Tibial nerve (tissue), 3 donors: ENCODE results near the gene SYNGAP1.

Source experiments
- CTCF ChIP-seq, 5 experiments: fragments of 200-600 bp in 3 of 5; fragments of 450-650 bp in 2 of 5; sonication (generic) in 3 of 5; IDR thresholded peaks; one replicate each; pipeline ENCODE4 v1.5.1; 2016 to 2019; ENCODE audit warnings: antibody characterized with exemption in 5 of 5, mild to moderate bottlenecking in 3 of 5, moderate library complexity in 2 of 5
- POLR2A ChIP-seq, 2 donors: fragments of 450-650 bp; IDR thresholded peaks; one replicate each; pipeline ENCODE4 v1.6.1; 2017; ENCODE audit warnings: antibody characterized with exemption in 2 of 2, mild to moderate bottlenecking in 2 of 2, moderate library complexity in 2 of 2

GRCh38 chr6:33425668-33426577, 6.1 kb downstream of the SYNGAP1 start:
- peak; percentile 34 to 74 (median 66) for TF ChIP-seq CTCF (IDR thresholded peaks at IDR 0.05)
- peak in 1 of 2 donors; percentile 41 for TF ChIP-seq POLR2A (IDR thresholded peaks at IDR 0.05)
